ENCODE measurements around the gene RABGAP1L.

DNA sequence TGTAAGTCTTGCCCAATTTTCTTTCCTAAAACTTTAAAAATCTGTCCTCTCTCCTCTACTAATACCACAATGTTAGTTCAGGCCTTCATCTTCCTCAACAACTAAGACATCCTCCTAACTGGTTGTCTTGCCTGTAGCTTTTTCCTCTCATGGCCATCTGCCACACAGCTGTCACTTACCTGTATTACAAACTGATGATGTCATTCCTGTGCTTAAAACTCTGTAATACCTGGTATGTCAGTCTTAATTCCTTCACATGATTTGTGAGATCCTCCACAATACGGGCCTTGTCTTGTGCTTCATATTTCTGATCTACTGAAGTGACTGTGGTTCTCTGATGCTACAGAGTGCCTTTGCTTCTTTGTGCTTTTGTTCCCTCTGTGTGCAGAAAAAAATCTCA is 854.1 kb downstream of the RABGAP1L start:
- TF ChIP-seq, protein P1, sequence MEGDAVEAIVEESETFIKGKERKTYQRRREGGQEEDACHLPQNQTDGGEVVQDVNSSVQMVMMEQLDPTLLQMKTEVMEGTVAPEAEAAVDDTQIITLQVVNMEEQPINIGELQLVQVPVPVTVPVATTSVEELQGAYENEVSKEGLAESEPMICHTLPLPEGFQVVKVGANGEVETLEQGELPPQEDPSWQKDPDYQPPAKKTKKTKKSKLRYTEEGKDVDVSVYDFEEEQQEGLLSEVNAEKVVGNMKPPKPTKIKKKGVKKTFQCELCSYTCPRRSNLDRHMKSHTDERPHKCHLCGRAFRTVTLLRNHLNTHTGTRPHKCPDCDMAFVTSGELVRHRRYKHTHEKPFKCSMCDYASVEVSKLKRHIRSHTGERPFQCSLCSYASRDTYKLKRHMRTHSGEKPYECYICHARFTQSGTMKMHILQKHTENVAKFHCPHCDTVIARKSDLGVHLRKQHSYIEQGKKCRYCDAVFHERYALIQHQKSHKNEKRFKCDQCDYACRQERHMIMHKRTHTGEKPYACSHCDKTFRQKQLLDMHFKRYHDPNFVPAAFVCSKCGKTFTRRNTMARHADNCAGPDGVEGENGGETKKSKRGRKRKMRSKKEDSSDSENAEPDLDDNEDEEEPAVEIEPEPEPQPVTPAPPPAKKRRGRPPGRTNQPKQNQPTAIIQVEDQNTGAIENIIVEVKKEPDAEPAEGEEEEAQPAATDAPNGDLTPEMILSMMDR (conservative IDR thresholded peaks at IDR 0.05; ENCODE audit: low read depth, low read length) = no peak
- TF ChIP-seq RFX5 (IDR thresholded peaks at IDR 0.05; ENCODE audit: low read depth, low read length) (no peak), POLR2A (IDR thresholded peaks at IDR 0.05; ENCODE audit: low read depth, low read length) (no peak), SMC3 (IDR thresholded peaks at IDR 0.05; ENCODE audit: low read depth, low read length) (no peak), BHLHE40 (IDR thresholded peaks at IDR 0.05; ENCODE audit: low read depth, low read length) (no peak)
